Measurements from ENCODE around the gene SLC22A4.

GRCh38 chr5:132375957-132376356, 81.8 kb downstream of the SLC22A4 start:
- TF ChIP-seq, protein P1, sequence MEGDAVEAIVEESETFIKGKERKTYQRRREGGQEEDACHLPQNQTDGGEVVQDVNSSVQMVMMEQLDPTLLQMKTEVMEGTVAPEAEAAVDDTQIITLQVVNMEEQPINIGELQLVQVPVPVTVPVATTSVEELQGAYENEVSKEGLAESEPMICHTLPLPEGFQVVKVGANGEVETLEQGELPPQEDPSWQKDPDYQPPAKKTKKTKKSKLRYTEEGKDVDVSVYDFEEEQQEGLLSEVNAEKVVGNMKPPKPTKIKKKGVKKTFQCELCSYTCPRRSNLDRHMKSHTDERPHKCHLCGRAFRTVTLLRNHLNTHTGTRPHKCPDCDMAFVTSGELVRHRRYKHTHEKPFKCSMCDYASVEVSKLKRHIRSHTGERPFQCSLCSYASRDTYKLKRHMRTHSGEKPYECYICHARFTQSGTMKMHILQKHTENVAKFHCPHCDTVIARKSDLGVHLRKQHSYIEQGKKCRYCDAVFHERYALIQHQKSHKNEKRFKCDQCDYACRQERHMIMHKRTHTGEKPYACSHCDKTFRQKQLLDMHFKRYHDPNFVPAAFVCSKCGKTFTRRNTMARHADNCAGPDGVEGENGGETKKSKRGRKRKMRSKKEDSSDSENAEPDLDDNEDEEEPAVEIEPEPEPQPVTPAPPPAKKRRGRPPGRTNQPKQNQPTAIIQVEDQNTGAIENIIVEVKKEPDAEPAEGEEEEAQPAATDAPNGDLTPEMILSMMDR (IDR thresholded peaks at IDR 0.05), result no peak
- no peak for TF ChIP-seq ZFX (IDR thresholded peaks at IDR 0.05; ENCODE audit: borderline replicate concordance)

Data from 22Rv1 (cell line).